ENCODE data around the gene ELK1.

ELK1 gene

GRCh38 chrX:47644557-47645091 lies 5.7 kb downstream of the ELK1 start:
- no peak for DNase-seq

GRCh38 chrX:47643926-47644325 lies 6.4 kb downstream of the ELK1 start:
- DNase-seq: peak in 1 of 2 experiments; percentile 16

GRCh38 chrX:47638816-47639215 lies 11.5 kb downstream of the ELK1 start:
- DNase-seq: no peak

GRCh38 chrX:47637546-47638195 lies 12.7 kb downstream of the ELK1 start:
- DNase-seq: no peak

DNA sequence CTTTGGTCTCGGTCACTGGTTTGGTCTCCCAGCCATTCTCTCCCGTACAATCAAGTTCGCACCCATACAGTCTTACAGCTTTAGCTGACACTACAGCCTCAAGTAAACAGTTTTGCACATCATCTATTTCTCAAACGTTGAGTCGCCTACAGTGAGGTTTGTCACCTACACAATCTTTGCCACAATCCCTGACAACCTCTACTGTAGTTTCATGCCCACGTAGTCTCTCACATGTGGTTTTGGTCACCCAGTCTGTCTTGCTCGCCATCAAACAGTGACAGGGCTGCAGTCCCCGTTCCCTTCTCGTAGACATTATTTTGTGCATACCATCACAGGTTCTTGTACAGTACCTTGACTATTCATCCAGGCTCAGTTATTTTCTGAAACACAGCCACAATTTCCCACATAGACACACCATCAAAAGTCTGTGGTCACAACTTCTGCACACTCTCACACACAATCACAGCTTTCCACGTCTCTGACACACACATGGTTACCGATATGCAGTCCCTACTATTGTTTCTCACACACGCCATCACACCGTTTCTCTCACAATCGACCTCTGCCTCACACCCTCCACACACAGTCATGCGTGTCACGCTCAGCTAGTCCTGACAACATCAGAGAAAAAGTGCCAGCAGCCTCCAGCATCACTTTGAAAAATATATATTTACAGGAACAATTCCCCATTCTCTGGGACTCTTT lies 15.3 kb downstream of the ELK1 start:
- no peak for DNase-seq

GRCh38 chrX:47633689-47634590 lies 16.4 kb downstream of the ELK1 start:
- DNase-seq: no peak

- no peak for DNase-seq
Measured at GRCh38 chrX:47632666-47633065, 17.7 kb downstream of the ELK1 start.

- DNase-seq: no peak
Measured at GRCh38 chrX:47631676-47632075, 18.7 kb downstream of the ELK1 start.

DNA sequence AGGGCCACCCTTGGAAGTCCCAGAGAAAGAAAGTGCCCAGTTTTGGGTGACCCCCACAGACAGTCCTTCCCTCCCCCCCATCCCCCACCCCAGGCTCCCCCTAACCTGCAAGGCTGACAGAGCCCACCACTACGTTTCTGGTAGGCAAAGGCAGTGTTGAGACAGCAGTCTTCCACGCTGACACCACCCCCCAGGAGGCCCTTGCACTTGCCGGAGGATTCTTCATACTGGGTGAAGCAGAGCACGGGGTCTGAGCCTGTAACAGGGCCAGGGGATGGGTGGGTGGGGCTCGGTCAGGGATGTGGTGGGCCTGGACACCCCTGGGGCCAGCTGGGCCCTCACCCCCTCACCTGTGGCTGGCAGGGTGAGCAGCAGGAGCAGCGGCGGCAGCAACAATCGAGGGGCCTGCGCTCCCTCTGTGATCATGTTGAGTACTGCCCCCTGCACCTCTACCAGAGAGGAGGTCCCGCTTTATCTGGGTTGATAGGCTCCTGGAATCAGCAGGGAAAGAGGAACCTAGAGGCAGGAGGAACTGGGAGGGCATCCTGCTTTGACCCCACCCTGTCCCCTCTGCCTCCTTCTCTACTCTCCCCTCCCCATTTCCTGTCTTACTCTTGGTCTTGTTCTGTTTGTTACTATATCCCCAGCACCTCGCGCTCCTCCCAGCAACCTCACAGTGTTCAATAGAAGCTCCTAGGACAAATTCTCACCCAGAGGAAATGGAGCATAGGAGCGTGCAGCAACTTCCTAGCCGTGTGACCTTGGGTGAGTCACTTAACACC lies 20.8 kb downstream of the ELK1 start, which contains the start of gene CFP:
Gene CFP, minus strand, starts transcription at position 512 of the 782 bp plus-strand sequence. Its CDS starts 86 bp downstream, at position 426.
- no peak for DNase-seq

DNA sequence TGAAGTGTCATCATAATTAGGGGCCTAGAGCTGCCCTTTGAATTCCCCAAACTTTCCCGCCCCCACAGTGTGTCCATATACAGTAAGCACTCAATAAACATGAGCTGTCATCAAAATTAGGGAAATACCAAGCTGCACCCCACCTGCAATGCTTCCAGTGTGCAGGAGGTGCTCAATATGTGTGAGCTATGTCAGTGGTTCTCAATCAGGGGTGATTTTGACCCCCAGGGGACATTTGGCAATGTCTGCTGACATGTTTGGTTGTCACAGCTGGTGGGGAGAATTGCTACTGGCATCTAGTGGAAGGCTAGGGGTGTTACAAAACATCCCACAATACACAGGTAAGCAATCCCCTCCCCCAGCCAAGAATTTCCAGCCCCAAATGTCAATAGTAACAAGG lies 21.4 kb downstream of the ELK1 start:
- DNase-seq: no peak

DNA sequence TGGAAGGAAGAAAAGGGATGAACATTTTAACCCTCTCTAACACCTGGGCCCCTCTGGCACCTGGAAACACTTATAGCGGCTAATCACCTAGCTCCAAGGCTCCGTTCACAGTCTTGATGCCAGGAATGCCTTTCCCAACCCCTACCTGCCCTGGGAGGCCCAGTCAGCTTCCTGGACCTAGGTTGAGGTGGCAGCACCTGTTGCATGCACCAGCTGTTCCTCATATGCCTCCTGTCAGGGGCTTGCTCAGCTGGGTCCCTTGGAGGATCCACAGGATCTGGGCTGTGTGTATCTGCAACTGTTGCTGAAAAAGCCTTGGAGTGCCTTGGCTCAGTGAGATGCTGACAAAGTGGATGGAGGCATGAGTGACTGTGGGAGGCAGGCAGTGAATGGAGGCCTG lies 25.0 kb downstream of the ELK1 start:
- no peak for DNase-seq

- DNase-seq: peak; percentile 86 to 93
Measured at GRCh38 chrX:47623540-47624027, 26.8 kb downstream of the ELK1 start.

DNA sequence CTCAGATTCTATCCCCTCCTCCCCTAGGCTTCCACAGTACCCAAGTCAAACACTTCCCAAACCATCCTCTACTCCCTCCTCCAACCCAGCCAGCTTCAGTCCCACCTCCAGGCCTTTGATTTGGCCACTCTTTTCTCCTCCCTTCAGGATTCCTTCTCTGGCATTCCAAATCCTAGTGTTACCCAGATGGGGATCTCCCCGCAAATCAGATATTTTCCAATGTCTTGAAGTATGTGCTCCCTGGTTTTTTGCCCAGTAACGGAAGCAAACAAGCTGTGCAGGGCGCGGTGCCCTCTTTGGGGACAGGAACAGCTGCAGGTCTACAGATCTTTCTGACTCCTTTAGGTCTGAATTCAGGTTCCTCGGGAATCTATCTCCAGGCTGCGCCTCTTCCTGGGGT lies 28.5 kb downstream of the ELK1 start:
- no peak for DNase-seq

GRCh38 chrX:47620303-47620685 lies 30.1 kb downstream of the ELK1 start:
- DNase-seq: no peak

- DNase-seq: peak; percentile 78 to 85
Measured at GRCh38 chrX:47619486-47620302, 30.7 kb downstream of the ELK1 start, which contains the start of gene SYN1. Gene SYN1 (minus strand): TSS chrX:47619857. CDS start chrX:47619728, 129 bp downstream.

DNA sequence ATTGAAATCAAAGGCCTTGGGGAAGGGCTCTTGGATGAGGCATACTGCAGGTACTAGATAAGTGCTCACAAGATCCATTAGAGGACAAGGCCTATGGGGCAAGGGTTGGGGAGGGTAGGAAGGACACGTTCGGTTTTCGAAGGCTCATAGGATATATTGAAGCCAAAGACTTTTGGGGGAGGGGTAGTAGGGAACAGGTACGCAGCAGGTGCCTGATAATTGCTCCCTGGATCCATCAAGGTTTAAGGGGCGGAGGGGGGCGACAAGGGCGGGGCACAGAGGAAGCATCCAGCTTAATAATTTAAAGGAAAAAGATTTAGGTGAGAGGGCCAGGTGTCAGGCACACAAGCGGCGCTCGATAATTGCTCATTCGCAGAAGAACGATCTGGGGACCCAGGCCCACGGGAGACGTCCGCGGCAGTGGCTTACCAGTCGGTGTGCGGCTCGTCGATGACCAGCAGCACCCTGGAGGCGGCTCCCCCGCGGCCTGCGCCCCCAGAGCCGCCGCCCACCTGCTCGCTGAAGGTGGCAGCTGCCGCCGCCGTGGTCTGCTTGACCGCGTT lies 31.4 kb downstream of the ELK1 start:
- DNase-seq: no peak

DNA sequence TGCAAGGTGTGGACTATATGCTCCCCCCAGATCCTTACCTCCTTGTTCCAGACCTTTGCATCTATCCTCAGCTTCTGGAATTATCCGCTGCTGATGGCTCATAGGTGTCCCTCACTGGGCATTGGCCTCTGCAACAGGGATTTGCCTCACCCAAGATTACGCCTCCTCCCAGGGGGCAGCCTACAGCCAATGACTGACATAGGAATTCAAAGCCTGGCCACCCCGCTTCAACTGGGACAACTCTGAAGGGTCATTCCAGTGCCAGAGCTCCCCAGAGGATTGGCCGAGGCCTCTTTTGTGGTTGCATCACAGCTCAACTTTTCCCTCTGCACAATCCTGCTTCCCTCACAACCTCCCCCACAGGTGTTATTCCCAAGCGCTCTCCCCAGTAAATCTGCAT lies 35.7 kb downstream of the ELK1 start:
- DNase-seq: no peak

DNA sequence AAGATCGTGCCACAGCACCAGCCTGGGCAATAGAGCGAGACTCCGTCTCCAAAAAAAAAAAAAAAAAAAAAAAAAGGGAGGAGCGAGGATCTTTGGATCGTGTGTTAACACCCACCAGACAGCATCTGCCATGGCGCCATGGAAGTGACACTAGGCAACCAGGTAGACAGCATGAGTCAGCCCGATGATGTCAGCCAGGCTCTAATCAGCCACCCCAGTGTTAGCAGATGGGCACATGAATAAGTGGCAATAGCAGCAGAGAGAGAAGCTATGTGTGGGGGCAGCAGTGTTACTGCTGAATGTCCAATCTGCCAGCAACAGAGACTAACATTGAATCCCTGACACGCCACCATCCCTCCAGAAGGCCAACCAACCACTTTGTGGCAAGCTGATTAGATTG lies 37.3 kb downstream of the ELK1 start:
- DNase-seq: no peak

- no peak for DNase-seq
Measured at GRCh38 chrX:47612418-47612817, 37.9 kb downstream of the ELK1 start.

DNA sequence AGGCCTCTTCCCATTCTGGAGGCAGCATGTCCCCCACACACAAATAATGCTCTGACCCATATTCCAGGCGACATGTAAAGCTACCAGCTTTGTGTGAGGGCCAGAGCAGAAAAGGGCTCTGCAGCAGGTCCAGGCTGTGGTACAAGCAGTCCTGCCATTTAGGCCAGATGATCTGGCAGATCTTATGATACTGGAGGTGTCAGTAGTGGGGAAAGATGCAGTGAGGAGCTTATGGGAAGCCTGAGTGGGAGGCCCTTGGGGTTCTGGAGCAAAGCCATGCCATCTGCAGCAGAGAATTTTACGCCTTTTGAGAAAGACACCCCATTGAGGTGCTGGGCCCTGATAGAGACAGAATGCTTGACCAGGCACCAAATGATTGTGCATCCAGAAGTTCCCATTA lies 38.4 kb downstream of the ELK1 start:
- DNase-seq: no peak

DNA sequence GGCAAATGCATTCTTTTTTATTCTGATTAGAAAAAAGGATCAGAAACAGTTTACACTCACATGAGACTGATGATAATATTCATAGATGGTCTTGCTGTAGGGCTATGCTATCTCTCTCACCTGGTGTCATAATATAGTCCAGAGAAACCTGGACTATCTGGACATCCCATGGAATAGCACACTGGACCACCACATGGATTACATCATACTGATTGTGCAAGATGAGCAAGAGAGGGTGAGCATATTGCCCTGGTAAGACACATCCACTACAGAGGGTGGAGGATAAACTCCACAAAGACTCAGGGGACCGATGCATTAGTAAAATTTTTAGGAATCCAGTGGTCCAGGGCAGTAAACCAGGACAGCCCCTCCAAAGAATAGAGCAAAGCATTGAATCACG lies 38.9 kb downstream of the ELK1 start:
- DNase-seq: no peak
